ENCODE results near the gene EPHX1. TPM values are rescaled to one million over a fixed set of nuclear protein-coding genes. Genes with fewer than 3 reads are reported as not detected.

The EPHX1 gene
- total and polyA plus RNA-seq, 2 of the 8 experiments (the other 6 are each of a cell fraction or from before 2014, with no cell fraction given): 45.3 to 79.1 TPM

DNA sequence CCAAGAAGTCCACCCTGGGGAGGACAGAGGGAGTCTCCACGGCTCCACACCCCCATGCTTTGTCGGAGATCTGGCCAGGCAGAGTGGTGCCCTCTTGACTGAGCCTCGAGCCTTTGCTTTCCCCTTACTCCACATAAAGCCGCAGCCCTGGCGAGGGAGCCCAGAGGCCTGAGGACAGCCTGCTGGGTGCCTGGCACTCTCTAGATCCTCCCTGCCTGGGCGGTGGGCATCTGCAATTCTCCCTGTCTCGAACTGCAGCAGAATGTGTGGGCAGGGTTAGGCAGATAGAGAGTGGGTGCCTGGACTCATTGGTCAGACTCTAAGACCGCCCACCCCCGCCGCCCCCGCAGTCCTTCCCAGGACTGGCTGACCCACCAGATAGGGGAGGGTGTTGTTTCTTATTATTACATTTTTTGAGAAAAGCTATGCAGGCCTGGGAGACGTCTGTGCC, 13.9 kb downstream of the EPHX1 start:
- Histone ChIP-seq H3K23me2 (ENCODE audit: low read depth, low read length) (no peaks in the 10 kb centered on the region), H2BK5ac (ENCODE audit: low read depth, low read length) (0 out of 2 replicates have a peak overlapping the region, but pooled peaks have one; percentile 16), H4K20me1 (replicated peaks in 1 of 2; ENCODE audit: control insufficient read depth in 1 of 2, insufficient read depth in 2 of 2, low read length in 2 of 2) (peaks cover 2 to 9% of the 10 kb centered on the region in 2 experiments), H2BK120ac (replicated peaks; ENCODE audit: low read depth, low read length) (no peak overlapping the region), H3K4me2 (ENCODE audit: insufficient read depth in 1 of 2, low read depth in 2 of 2, low read length in 2 of 2) (0 out of 4 replicates have a peak overlapping the region, but pooled peaks have one; percentile 7 to 29), H3K9me3 (ENCODE audit: insufficient read depth in 2 of 2, low read depth in 1 of 2, low read length in 1 of 2) (no peaks in the 10 kb centered on the region), H2BK12ac (ENCODE audit: low read depth, low read length) (no peak overlapping the region), H2AFZ (ENCODE audit: low read length) (no peak overlapping the region), H3K79me2 (ENCODE audit: control insufficient read depth in 1 of 2, insufficient read depth in 2 of 2, low read length in 2 of 2) (peaks cover 0 to 6% of the 10 kb centered on the region in 2 experiments; a peak in 1 of 4 replicates), H2BK15ac (ENCODE audit: low read length) (no peak overlapping the region), H3K27ac (ENCODE audit: low read depth, low read length) (peak overlapping the region; percentile 34; the same call in 1 of the 2 replicates), H2AK5ac (ENCODE audit: low read depth, low read length) (no peak overlapping the region), H3K18ac (ENCODE audit: extremely low read depth, low read length) (0 out of 2 replicates have a peak overlapping the region, but pooled peaks have one; percentile 57), H3K56ac (replicated peaks; ENCODE audit: insufficient read length, low read depth, low read length) (no peak overlapping the region), H3K4me3 (ENCODE audit: extremely low read depth in 1 of 4, insufficient read depth in 2 of 4, low read depth in 3 of 4, low read length in 4 of 4) (no peak overlapping the region; a peak in 1 of 8 replicates), H3K36me3 (ENCODE audit: control insufficient read depth in 2 of 4, insufficient read depth in 4 of 4, low read length in 3 of 4) (peaks cover 0 to under 1% (median 0%) of the 10 kb centered on the region in 4 experiments; a peak in 2 of 8 replicates), H4K91ac (replicated peaks; ENCODE audit: insufficient read length, low read length) (no peak overlapping the region), H3K79me1 (ENCODE audit: low read depth, low read length) (peaks cover 12% of the 10 kb centered on the region; the same call in 1 of the 2 replicates), H3K14ac (ENCODE audit: insufficient read length) (no peak overlapping the region), H3K23ac (ENCODE audit: insufficient read length) (no peak overlapping the region), H2BK20ac (ENCODE audit: low read length) (no peak overlapping the region), H4K8ac (ENCODE audit: extremely low read depth, insufficient read depth, low read length) (no peak overlapping the region), H4K5ac (ENCODE audit: insufficient read length, low read depth, low read length) (no peak overlapping the region), H3K9ac (replicated peaks in 1 of 4; ENCODE audit: extremely low read depth in 1 of 4, low read depth in 3 of 4, low read length in 3 of 4) (no peak overlapping the region), H3K4ac (replicated peaks; ENCODE audit: insufficient read length, low read depth, low read length) (no peak overlapping the region), H3K27me3 (replicated peaks in 1 of 4; ENCODE audit: control insufficient read depth in 3 of 4, extremely low read depth in 1 of 4, insufficient read depth in 3 of 4, low read length in 3 of 4) (no peaks in the 10 kb centered on the region), H3K4me1 (replicated peaks in 1 of 4; ENCODE audit: control insufficient read depth in 3 of 4, insufficient read depth in 4 of 4, low read length in 3 of 4) (peaks cover 6 to 17% (median 11%) of the 10 kb centered on the region in 4 experiments; a peak in 6 of 7 replicates)
- no peak for FAIRE-seq
- 79% methylated on average over 12 of the region's 12 CpGs; no CpG with 5 or more reads in 1 of the 2 experiments for WGBS, 2 experiments (ENCODE audit: extremely low coverage in 1 of 2, insufficient coverage in 1 of 2, insufficient read length in 1 of 2, insufficient replicate concordance in 2 of 2, low coverage in 1 of 2, low lambda C conversion rate in 2 of 2, missing lambda C conversion rate in 1 of 2)
- DNase-seq (ENCODE audit: low read depth in 1 of 2, low spot score in 2 of 2): no peak
- CTCF ChIA-PET (ENCODE audit: partially characterized antibody): interaction anchor here (0.7 to 4.7 kb wide), 13 partner anchors 8 to 349 kb away, joined by 3 to 46 read pairs (median 4); partner anchors contain the start of genes EPHX1 and SRP9
- POLR2A ChIA-PET (ENCODE audit: partially characterized antibody): interaction anchor here (0.7 to 1.3 kb wide), 6 partner anchors 11 to 53 kb away, joined by 3 to 5 read pairs (median 3); partner anchors contain the start of genes EPHX1 and SRP9
- TF ChIP-seq CHD2 (IDR thresholded peaks at IDR 0.05; ENCODE audit: low read length) (no peak), FOSL1 (IDR thresholded peaks at IDR 0.05; ENCODE audit: insufficient read depth, low read depth, low read length) (no peak), ASH2L (IDR thresholded peaks at IDR 0.05; ENCODE audit: low read length) (no peak), SIN3A (conservative IDR thresholded peaks at IDR 0.05 in 1 of 2, IDR thresholded peaks at IDR 0.05 in 1 of 2; ENCODE audit: low read depth in 1 of 2, low read length in 2 of 2) (no peak), HDAC2 (IDR thresholded peaks at IDR 0.05; ENCODE audit: borderline replicate concordance in 1 of 2, low read depth in 2 of 2, low read length in 2 of 2) (no peak), ZNF274 (IDR thresholded peaks at IDR 0.05; ENCODE audit: borderline replicate concordance, extremely low read depth, low read length) (no peak), POLR2A (IDR thresholded peaks at IDR 0.05; ENCODE audit: control extremely low read depth in 1 of 2, low read depth in 2 of 2, low read length in 2 of 2) (no peak), GTF2F1 (IDR thresholded peaks at IDR 0.05; ENCODE audit: borderline replicate concordance, low read depth, low read length) (no peak), MAFK (IDR thresholded peaks at IDR 0.05; ENCODE audit: low read depth, low read length) (no peak)
- TF ChIP-seq, protein P1, sequence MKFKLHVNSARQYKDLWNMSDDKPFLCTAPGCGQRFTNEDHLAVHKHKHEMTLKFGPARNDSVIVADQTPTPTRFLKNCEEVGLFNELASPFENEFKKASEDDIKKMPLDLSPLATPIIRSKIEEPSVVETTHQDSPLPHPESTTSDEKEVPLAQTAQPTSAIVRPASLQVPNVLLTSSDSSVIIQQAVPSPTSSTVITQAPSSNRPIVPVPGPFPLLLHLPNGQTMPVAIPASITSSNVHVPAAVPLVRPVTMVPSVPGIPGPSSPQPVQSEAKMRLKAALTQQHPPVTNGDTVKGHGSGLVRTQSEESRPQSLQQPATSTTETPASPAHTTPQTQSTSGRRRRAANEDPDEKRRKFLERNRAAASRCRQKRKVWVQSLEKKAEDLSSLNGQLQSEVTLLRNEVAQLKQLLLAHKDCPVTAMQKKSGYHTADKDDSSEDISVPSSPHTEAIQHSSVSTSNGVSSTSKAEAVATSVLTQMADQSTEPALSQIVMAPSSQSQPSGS (IDR thresholded peaks at IDR 0.05; ENCODE audit: low read length): no peak
- TF ChIP-seq, protein P2, sequence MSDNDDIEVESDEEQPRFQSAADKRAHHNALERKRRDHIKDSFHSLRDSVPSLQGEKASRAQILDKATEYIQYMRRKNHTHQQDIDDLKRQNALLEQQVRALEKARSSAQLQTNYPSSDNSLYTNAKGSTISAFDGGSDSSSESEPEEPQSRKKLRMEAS (IDR thresholded peaks at IDR 0.05): no peak
